H1 (cell line): ENCODE data around the gene ACO1. TPM values are rescaled to one million over a fixed set of nuclear protein-coding genes. Genes with fewer than 3 reads are reported as not detected.

ENCODE experiments used
- CTCF ChIA-PET: fragments of 300-600 bp; sonication (Branson Sonifier 250); formaldehyde crosslinking; loops from one replicate; lab custom pipeline; 2021; ENCODE audit not compliant: partially characterized antibody; lab: Charles Lee
- POLR2A ChIA-PET: fragments of 300-600 bp; sonication (Branson Sonifier 250); formaldehyde crosslinking; loops from one replicate; lab custom pipeline; 2021; ENCODE audit warnings: inconsistent platforms; ENCODE audit not compliant: partially characterized antibody; lab: Charles Lee
- DNase-seq, 2 experiments: peaks; one replicate each; pipeline versions ENCODE4 v3.0.0 to v3.0.0-alpha.2; 2010 to 2022; ENCODE audit warnings: low spot score in 2 of 2, low read depth in 1 of 2, mixed read lengths in 1 of 2
- FAIRE-seq: peaks from 2 replicates; lab custom pipeline; 2011; peaks lifted over from hg19 to GRCh38; lab: Jason Lieb, UNC
- H2AFZ ChIP-seq: 2 replicates; pipeline ENCODE4 v1.8.1; 2012; ENCODE audit warnings: low read length, inconsistent platforms
- H2AK5ac ChIP-seq: 2 replicates; pipeline ENCODE4 v1.6.1; 2013; ENCODE audit warnings: low read depth, low read length
- H2BK120ac ChIP-seq: replicated peaks from 2 replicates; pipeline ENCODE3; 2013; ENCODE audit warnings: low read depth, low read length, inconsistent platforms
- H2BK12ac ChIP-seq: 2 replicates; pipeline ENCODE4 v1.6.1; 2013; ENCODE audit warnings: low read depth, low read length
- H2BK15ac ChIP-seq: 2 replicates; pipeline ENCODE4 v1.6.1; 2013; ENCODE audit warnings: low read length
- H2BK20ac ChIP-seq: 2 replicates; pipeline ENCODE4 v1.6.1; 2013; ENCODE audit warnings: low read length
- H2BK5ac ChIP-seq: 2 replicates; pipeline ENCODE4 v1.6.1; 2013; ENCODE audit warnings: low read depth, low read length
- H3K14ac ChIP-seq: 2 replicates; pipeline ENCODE4 v1.6.1; 2013; ENCODE audit warnings: inconsistent platforms; ENCODE audit not compliant: insufficient read length
- H3K18ac ChIP-seq: 2 replicates; pipeline ENCODE4 v1.6.1; 2013; ENCODE audit warnings: low read length; ENCODE audit errors: extremely low read depth
- H3K23ac ChIP-seq: 2 replicates; pipeline ENCODE4 v1.6.1; 2013; ENCODE audit warnings: inconsistent platforms; ENCODE audit not compliant: insufficient read length
- H3K23me2 ChIP-seq: 2 replicates; pipeline ENCODE4 v1.6.1; 2013; ENCODE audit warnings: low read depth, low read length
- H3K27ac ChIP-seq: 2 replicates; pipeline ENCODE4 v1.6.1; 2011; ENCODE audit warnings: low read depth, low read length, inconsistent platforms
- H3K27me3 ChIP-seq, 4 experiments: replicated peaks in 1 of 4; 1 replicate in 1 of 4; 2 replicates in 3 of 4; pipeline versions ENCODE4 v1.6.1 to v1.8.1; 2011 to 2013; ENCODE audit warnings: low read length in 3 of 4, mild to moderate bottlenecking in 3 of 4, inconsistent platforms in 2 of 4, mixed read lengths in 2 of 4, moderate library complexity in 1 of 4; ENCODE audit not compliant: control insufficient read depth in 3 of 4, insufficient read depth in 3 of 4; ENCODE audit errors: extremely low read depth in 1 of 4
- H3K36me3 ChIP-seq, 4 experiments: 2 replicates each; pipeline versions ENCODE4 v1.6.1 to v1.8.1; 2011 to 2013; ENCODE audit warnings: mild to moderate bottlenecking in 4 of 4, low read length in 3 of 4, moderate library complexity in 2 of 4, control low read depth in 1 of 4, inconsistent platforms in 1 of 4; ENCODE audit not compliant: insufficient read depth in 4 of 4, control insufficient read depth in 2 of 4
- H3K4ac ChIP-seq: replicated peaks from 2 replicates; pipeline ENCODE3; 2013; ENCODE audit warnings: low read length, low read depth, mixed read lengths, inconsistent platforms; ENCODE audit not compliant: insufficient read length
- H3K4me1 ChIP-seq, 4 experiments: replicated peaks in 1 of 4; 1 replicate in 1 of 4; 2 replicates in 3 of 4; pipeline versions ENCODE4 v1.6.1 to v1.8.1; 2011 to 2013; ENCODE audit warnings: low read length in 3 of 4, inconsistent platforms in 2 of 4, mixed read lengths in 1 of 4; ENCODE audit not compliant: insufficient read depth in 4 of 4, control insufficient read depth in 3 of 4
- H3K4me2 ChIP-seq, 2 experiments: 2 replicates each; pipeline versions ENCODE4 v1.6.1 to v1.8.1; 2011 to 2013; ENCODE audit warnings: low read depth in 2 of 2, low read length in 2 of 2, control low read depth in 1 of 2, inconsistent platforms in 1 of 2, mild to moderate bottlenecking in 1 of 2; ENCODE audit not compliant: insufficient read depth in 1 of 2
- H3K4me3 ChIP-seq, 4 experiments: fragments of 200-600, 300-600 bp in 1 of 4; sonication (generic), shearing (Covaris generic), sonication (Bioruptor Twin) in 1 of 4; 2 replicates each; pipeline versions ENCODE4 v1.5.1 to v1.8.1; 2011 to 2016; ENCODE audit warnings: low read length in 4 of 4, low read depth in 3 of 4, control low read depth in 2 of 4, inconsistent platforms in 2 of 4, mild to moderate bottlenecking in 2 of 4, mixed read lengths in 1 of 4, moderate library complexity in 1 of 4; ENCODE audit not compliant: insufficient read depth in 2 of 4; ENCODE audit errors: extremely low read depth in 1 of 4
- H3K56ac ChIP-seq: replicated peaks from 2 replicates; pipeline ENCODE3; 2013; ENCODE audit warnings: low read depth, mild to moderate bottlenecking, mixed read lengths, low read length, inconsistent platforms; ENCODE audit not compliant: insufficient read length
- H3K79me1 ChIP-seq: 2 replicates; pipeline ENCODE4 v1.6.1; 2013; ENCODE audit warnings: low read depth, low read length, control low read depth
- H3K79me2 ChIP-seq, 2 experiments: 2 replicates each; pipeline versions ENCODE4 v1.6.1 to v1.8.1; 2012 to 2013; ENCODE audit warnings: low read length in 2 of 2, mild to moderate bottlenecking in 2 of 2, inconsistent platforms in 1 of 2; ENCODE audit not compliant: insufficient read depth in 2 of 2, control insufficient read depth in 1 of 2
- H3K9ac ChIP-seq, 4 experiments: replicated peaks in 1 of 4; 1 replicate in 1 of 4; 2 replicates in 3 of 4; pipeline versions ENCODE4 v1.6.1 to v1.8.1; 2011 to 2013; ENCODE audit warnings: low read depth in 3 of 4, low read length in 3 of 4, control low read depth in 2 of 4, mild to moderate bottlenecking in 2 of 4, moderate library complexity in 2 of 4, inconsistent platforms in 1 of 4; ENCODE audit errors: extremely low read depth in 1 of 4
- H3K9me3 ChIP-seq, 2 experiments: 2 replicates each; pipeline versions ENCODE4 v1.6.1 to v1.8.1; 2012 to 2013; ENCODE audit warnings: mild to moderate bottlenecking in 2 of 2, moderate library complexity in 2 of 2, control low read depth in 1 of 2, inconsistent platforms in 1 of 2, low read depth in 1 of 2, low read length in 1 of 2, mixed read lengths in 1 of 2; ENCODE audit not compliant: insufficient read depth in 2 of 2
- H4K20me1 ChIP-seq, 2 experiments: replicated peaks in 1 of 2; 2 replicates each; pipeline versions ENCODE3 to v1.8.1; 2011 to 2013; ENCODE audit warnings: inconsistent platforms in 2 of 2, low read length in 2 of 2, mild to moderate bottlenecking in 1 of 2; ENCODE audit not compliant: insufficient read depth in 2 of 2, control insufficient read depth in 1 of 2
- H4K5ac ChIP-seq: 2 replicates; pipeline ENCODE4 v1.6.1; 2013; ENCODE audit warnings: low read length, low read depth, mixed read lengths, inconsistent platforms; ENCODE audit not compliant: insufficient read length
- H4K8ac ChIP-seq: 2 replicates; pipeline ENCODE4 v1.8.0; 2013; ENCODE audit warnings: mild to moderate bottlenecking, moderate library complexity, low read length, inconsistent platforms; ENCODE audit not compliant: insufficient read depth; ENCODE audit errors: extremely low read depth
- H4K91ac ChIP-seq: replicated peaks from 2 replicates; pipeline ENCODE3; 2013; ENCODE audit warnings: low read length, mixed read lengths, inconsistent platforms; ENCODE audit not compliant: insufficient read length
- CREB1 ChIP-seq: IDR thresholded peaks from 2 replicates; pipeline ENCODE4 v1.6.1; 2012; ENCODE audit warnings: inconsistent platforms
- HDAC6 ChIP-seq: IDR thresholded peaks from one replicate; pipeline ENCODE4 v1.7.1; 2012; ENCODE audit warnings: low read depth, mild to moderate bottlenecking, inconsistent platforms, low read length, moderate library complexity
- NRF1 ChIP-seq: IDR thresholded peaks from 2 replicates; pipeline ENCODE4 v1.6.1; 2011; ENCODE audit warnings: mild to moderate bottlenecking, low read depth, low read length, improper control_type of control experiment
- POLR2AphosphoS5 ChIP-seq: IDR thresholded peaks from 2 replicates; pipeline ENCODE4 v1.6.1; 2011; ENCODE audit warnings: low read depth, low read length
- POU5F1 ChIP-seq: IDR thresholded peaks from 2 replicates; pipeline ENCODE4 v1.6.1; 2011; ENCODE audit warnings: low read depth, mild to moderate bottlenecking, low read length, moderate library complexity
- RXRA ChIP-seq: IDR thresholded peaks from 2 replicates; pipeline ENCODE4 v1.6.1; 2011; ENCODE audit warnings: low read depth, mild to moderate bottlenecking, low read length, moderate library complexity; ENCODE audit not compliant: insufficient read depth
- TCF12 ChIP-seq: IDR thresholded peaks from 2 replicates; pipeline ENCODE4 v1.6.1; 2011; ENCODE audit warnings: low read depth, mild to moderate bottlenecking, low read length
- WGBS, 2 experiments: shearing (Covaris generic) in 1 of 2; methylation state at CpG; one replicate each; pipeline versions ENCODE4 v1.1.6 to v1.1.7; 2013 to 2015; ENCODE audit warnings: low lambda C conversion rate in 2 of 2, mixed read lengths in 2 of 2, inconsistent platforms in 1 of 2, low coverage in 1 of 2, missing lambda C conversion rate in 1 of 2; ENCODE audit not compliant: insufficient replicate concordance in 2 of 2, insufficient coverage in 1 of 2, insufficient read length in 1 of 2; ENCODE audit errors: extremely low coverage in 1 of 2, missing lambda C conversion rate in 1 of 2; 5-methylcytosine and 5-hydroxymethylcytosine counted together
- polyA plus RNA-seq, 7 experiments: library from polyadenylated mRNA; depleted of rRNA in 3 of 7; stranded (reverse) in 5 of 7; unstranded in 2 of 7; fragments of >200 nt in 5 of 7; fragments of 200-250 nt in 2 of 7; gene quantifications; 1 replicate in 5 of 7; 2 replicates in 1 of 7; 4 replicates in 1 of 7; pipeline versions ENCODE4 v1.2.1 to v1.2.3, GENCODE V29; 2011 to 2013; ENCODE audit warnings: missing spikeins in 2 of 7, mixed read lengths in 2 of 7
- total RNA-seq: library from RNA; stranded (reverse); fragmentation: NEBNext Ultra II Directional; extraction: Animal tissue kit (Norgen Biotek cat#: 25700); gene quantifications from 2 replicates; pipeline ENCODE4 v1.2.1, GENCODE V29; 2021
- TF ChIP-seq, protein P1 (sequence below), 3 experiments: IDR thresholded peaks; 1 replicate in 2 of 3; 2 replicates in 1 of 3; pipeline versions ENCODE4 v1.5.1 to v1.6.1; 2011; ENCODE audit warnings: low read length in 3 of 3, mild to moderate bottlenecking in 3 of 3, inconsistent platforms in 2 of 3, low read depth in 1 of 3, moderate library complexity in 1 of 3; ENCODE audit not compliant: insufficient read depth in 1 of 3; ENCODE audit errors: control extremely low read depth in 1 of 3
- TF ChIP-seq, protein P2 (sequence below): IDR thresholded peaks from 2 replicates; pipeline ENCODE4 v1.6.1; 2011; ENCODE audit warnings: low read length, improper control_type of control experiment
- TF ChIP-seq, protein P3 (sequence below): IDR thresholded peaks from 2 replicates; pipeline ENCODE4 v1.6.1; 2011; ENCODE audit warnings: low read depth, mild to moderate bottlenecking, low read length; ENCODE audit not compliant: insufficient read depth

ACO1 gene
- total and polyA plus RNA-seq, 2 of the 8 experiments (the other 6 are each of a cell fraction or from before 2014, with no cell fraction given), result 39.3 to 49.8 TPM

DNA sequence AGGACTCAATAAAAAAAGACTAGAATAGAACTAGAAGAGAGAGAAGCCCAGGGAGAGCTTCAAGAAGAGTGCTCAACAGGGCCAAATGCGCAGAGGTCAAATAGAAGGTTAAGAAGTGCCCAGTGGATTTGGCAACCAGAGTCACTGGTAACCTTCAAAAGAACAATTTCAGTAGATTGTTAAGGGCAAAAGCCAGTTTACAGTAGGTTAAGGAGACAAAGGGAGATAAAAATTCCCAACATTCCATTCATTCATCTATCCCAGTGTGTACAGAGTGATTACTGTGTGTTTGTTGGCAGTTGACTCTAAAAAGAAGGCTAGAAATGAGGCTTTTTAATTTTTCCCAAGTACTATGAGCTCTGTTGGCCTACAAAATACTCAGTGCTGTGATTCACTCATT lies 72.1 kb downstream of the ACO1 start:
- Histone ChIP-seq H3K4me3 (no peak overlapping the region), H3K4me2 (no peak overlapping the region), H3K14ac (no peak overlapping the region), H3K27me3 (no peaks in the 10 kb centered on the region), H3K36me3 (peaks cover 0 to 24% (median 7%) of the 10 kb centered on the region in 4 experiments; a peak in 5 of 8 replicates), H3K56ac (no peak overlapping the region), H2AFZ (no peak overlapping the region), H2BK12ac (no peak overlapping the region), H3K79me2 (no peaks in the 10 kb centered on the region), H2BK15ac (no peak overlapping the region), H3K9me3 (no peaks in the 10 kb centered on the region), H3K4me1 (peaks cover 0 to 4% (median 0%) of the 10 kb centered on the region in 4 experiments; a peak in 1 of 7 replicates), H4K5ac (no peak overlapping the region), H3K18ac (no peak overlapping the region), H3K4ac (no peak overlapping the region), H3K27ac (no peak overlapping the region), H4K8ac (no peak overlapping the region), H2BK120ac (no peak overlapping the region), H2BK5ac (no peak overlapping the region), H3K23ac (no peak overlapping the region), H3K23me2 (no peaks in the 10 kb centered on the region), H2BK20ac (no peak overlapping the region), H4K20me1 (peaks cover 0 to 1% of the 10 kb centered on the region in 2 experiments), H2AK5ac (no peak overlapping the region), H4K91ac (no peak overlapping the region), H3K9ac (no peak overlapping the region), H3K79me1 (no peaks in the 10 kb centered on the region)
- DNase-seq (no peak), FAIRE-seq (no peak)
- ChIA-PET POLR2A (interaction anchor here (1.6 kb wide), 1 partner anchor 77 kb away, joined by 3 read pairs; no protein-coding TSS in a partner anchor), CTCF (interaction anchor here (0.9 to 1.6 kb wide), 2 partner anchors 29 to 77 kb away, joined by 4 read pairs; no protein-coding TSS in a partner anchor)
- 96% methylated on average over 1 of the region's 1 CpG; no CpG with 5 or more reads in 1 of the 2 experiments for WGBS, 2 experiments
- TF ChIP-seq TCF12 (no peak), NRF1 (no peak), CREB1 (no peak), POLR2AphosphoS5 (no peak), RXRA (no peak), POU5F1 (no peak), HDAC6 (no peak)
- TF ChIP-seq, protein P1, sequence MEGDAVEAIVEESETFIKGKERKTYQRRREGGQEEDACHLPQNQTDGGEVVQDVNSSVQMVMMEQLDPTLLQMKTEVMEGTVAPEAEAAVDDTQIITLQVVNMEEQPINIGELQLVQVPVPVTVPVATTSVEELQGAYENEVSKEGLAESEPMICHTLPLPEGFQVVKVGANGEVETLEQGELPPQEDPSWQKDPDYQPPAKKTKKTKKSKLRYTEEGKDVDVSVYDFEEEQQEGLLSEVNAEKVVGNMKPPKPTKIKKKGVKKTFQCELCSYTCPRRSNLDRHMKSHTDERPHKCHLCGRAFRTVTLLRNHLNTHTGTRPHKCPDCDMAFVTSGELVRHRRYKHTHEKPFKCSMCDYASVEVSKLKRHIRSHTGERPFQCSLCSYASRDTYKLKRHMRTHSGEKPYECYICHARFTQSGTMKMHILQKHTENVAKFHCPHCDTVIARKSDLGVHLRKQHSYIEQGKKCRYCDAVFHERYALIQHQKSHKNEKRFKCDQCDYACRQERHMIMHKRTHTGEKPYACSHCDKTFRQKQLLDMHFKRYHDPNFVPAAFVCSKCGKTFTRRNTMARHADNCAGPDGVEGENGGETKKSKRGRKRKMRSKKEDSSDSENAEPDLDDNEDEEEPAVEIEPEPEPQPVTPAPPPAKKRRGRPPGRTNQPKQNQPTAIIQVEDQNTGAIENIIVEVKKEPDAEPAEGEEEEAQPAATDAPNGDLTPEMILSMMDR (IDR thresholded peaks at IDR 0.05; ENCODE audit: control extremely low read depth in 1 of 3, insufficient read depth in 1 of 3, low read depth in 1 of 3, low read length in 3 of 3), result no peak
- TF ChIP-seq, protein P2, sequence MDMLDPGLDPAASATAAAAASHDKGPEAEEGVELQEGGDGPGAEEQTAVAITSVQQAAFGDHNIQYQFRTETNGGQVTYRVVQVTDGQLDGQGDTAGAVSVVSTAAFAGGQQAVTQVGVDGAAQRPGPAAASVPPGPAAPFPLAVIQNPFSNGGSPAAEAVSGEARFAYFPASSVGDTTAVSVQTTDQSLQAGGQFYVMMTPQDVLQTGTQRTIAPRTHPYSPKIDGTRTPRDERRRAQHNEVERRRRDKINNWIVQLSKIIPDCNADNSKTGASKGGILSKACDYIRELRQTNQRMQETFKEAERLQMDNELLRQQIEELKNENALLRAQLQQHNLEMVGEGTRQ, result no peak
- TF ChIP-seq, protein P3, sequence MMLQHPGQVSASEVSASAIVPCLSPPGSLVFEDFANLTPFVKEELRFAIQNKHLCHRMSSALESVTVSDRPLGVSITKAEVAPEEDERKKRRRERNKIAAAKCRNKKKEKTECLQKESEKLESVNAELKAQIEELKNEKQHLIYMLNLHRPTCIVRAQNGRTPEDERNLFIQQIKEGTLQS, result no peak
